T-cell (primary cell): ENCODE measurements around the gene LIG1. TPM values are rescaled to one million over a fixed set of nuclear protein-coding genes. Genes with fewer than 3 reads are reported as not detected.
"Not testable (repeated sequence)": the region's sequence is repeated elsewhere in the genome, so short reads cannot be mapped to it uniquely, and the experiment has no call there.

Source experiments
- ATAC-seq, 4 experiments: fragments of 200-7000 bp in 3 of 4; fragments of 150-1000 bp in 1 of 4; cut with Tn5 transposase; replicated peaks in 1 of 4; 1 replicate in 3 of 4; 2 replicates in 1 of 4; pipeline ENCODE4 v1.10.0; 2021; ENCODE audit warnings: moderate library complexity in 3 of 4, mild to moderate bottlenecking in 2 of 4, moderate number of reproducible peaks in 1 of 4
- CTCF ChIA-PET, 2 donors: fragments of 300-600 bp; sonication (Branson Sonifier 250); formaldehyde crosslinking; loops; one replicate each; lab custom pipeline; 2022; ENCODE audit warnings: antibody characterized with exemption in 2 of 2; lab: Charles Lee
- POLR2A ChIA-PET, 2 donors: fragments of 300-600 bp; sonication (Branson Sonifier 250); formaldehyde crosslinking; loops; one replicate each; lab custom pipeline; 2022; ENCODE audit warnings: antibody characterized with exemption in 2 of 2; lab: Charles Lee
- DNase-seq, 35 experiments: peaks; one replicate each; pipeline versions ENCODE4 v3.0.0 to v3.0.0-alpha.2; 2013 to 2023
- H3K27ac ChIP-seq: one replicate; pipeline ENCODE4 v1.5.1; 2013; ENCODE audit warnings: low read length
- H3K27me3 ChIP-seq, 2 experiments: replicated peaks in 1 of 2; 1 replicate in 1 of 2; 2 replicates in 1 of 2; pipeline versions ENCODE4 v1.6.1 to v1.7.0; 2013; ENCODE audit warnings: low read length in 1 of 2, mixed read lengths in 1 of 2; ENCODE audit not compliant: control insufficient read depth in 2 of 2, insufficient read depth in 2 of 2; ENCODE audit errors: extremely low read depth in 1 of 2
- H3K36me3 ChIP-seq, 2 donors: 1 replicate in 1 of 2; 2 replicates in 1 of 2; pipeline versions ENCODE4 v1.6.1 to v1.7.0; 2013; ENCODE audit warnings: low read length in 1 of 2; ENCODE audit not compliant: control insufficient read depth in 2 of 2, insufficient read depth in 1 of 2; ENCODE audit errors: extremely low read depth in 1 of 2
- H3K4me1 ChIP-seq, 2 experiments: 1 replicate in 1 of 2; 2 replicates in 1 of 2; pipeline versions ENCODE4 v1.6.1 to v1.7.0; 2013; ENCODE audit warnings: low read length in 2 of 2, mixed read lengths in 1 of 2; ENCODE audit not compliant: insufficient read depth in 2 of 2, control insufficient read depth in 1 of 2; ENCODE audit errors: extremely low read depth in 1 of 2
- H3K4me3 ChIP-seq, 2 donors: 1 replicate in 1 of 2; 2 replicates in 1 of 2; pipeline versions ENCODE4 v1.5.1 to v1.7.0; 2013; ENCODE audit warnings: mild to moderate bottlenecking in 2 of 2, low read length in 1 of 2, moderate library complexity in 1 of 2; ENCODE audit not compliant: control insufficient read depth in 1 of 2; ENCODE audit errors: extremely low read depth in 1 of 2
- H3K9me3 ChIP-seq: 2 replicates; pipeline ENCODE4 v1.7.0; 2013
- H3K27ac Mint-ChIP-seq, 2 donors: one replicate each; pipeline ENCODE4 v1.8.0; 2020 to 2021; ENCODE audit warnings: mild to moderate bottlenecking in 2 of 2, mixed read lengths in 2 of 2
- H3K27me3 Mint-ChIP-seq, 2 donors: one replicate each; pipeline ENCODE4 v1.8.0; 2021 to 2022; ENCODE audit warnings: mixed read lengths in 2 of 2
- H3K36me3 Mint-ChIP-seq: one replicate; pipeline ENCODE4 v1.8.0; 2021; ENCODE audit warnings: mixed read lengths
- H3K4me1 Mint-ChIP-seq, 3 donors: one replicate each; pipeline ENCODE4 v1.8.0; 2020 to 2022; ENCODE audit warnings: mixed read lengths in 3 of 3, mild to moderate bottlenecking in 1 of 3
- H3K4me3 Mint-ChIP-seq, 3 donors: one replicate each; pipeline ENCODE4 v1.8.0; 2020 to 2022; ENCODE audit warnings: mild to moderate bottlenecking in 3 of 3, mixed read lengths in 3 of 3, moderate library complexity in 3 of 3
- H3K9me3 Mint-ChIP-seq, 3 donors: one replicate each; pipeline ENCODE4 v1.8.0; 2020 to 2022; ENCODE audit warnings: mixed read lengths in 3 of 3
- WGBS: methylation state at CpG from one replicate; pipeline ENCODE4 v1.1.5; 2013; ENCODE audit warnings: missing lambda C conversion rate; ENCODE audit not compliant: insufficient coverage; 5-methylcytosine and 5-hydroxymethylcytosine counted together
- total RNA-seq, 35 experiments: library from RNA in 6 of 35; stranded (reverse) in 6 of 35; fragments of 120-200 nt in 1 of 35; gene quantifications; one replicate each; pipeline versions ENCODE4 v1.2.1 to v1.2.4 and lab custom pipeline; 2013 to 2026

LIG1 gene
- total RNA-seq, 5 donors from 2014 or later (not counting 1 experiment from before 2014, with no cell fraction given) = 58.7 to 127 (median 112) TPM

- ChIA-PET POLR2A (no interaction called here), CTCF (no interaction called here)
- peaks cover 0 to 8% (median 5%) of the 10 kb centered on the region in 3 donors for H3K4me1 Mint-ChIP-seq
- H3K9me3 Mint-ChIP-seq = no peaks in the 10 kb centered on the region
- Histone ChIP-seq H3K4me3 (no peak overlapping the region), H3K27ac (no peak overlapping the region), H3K36me3 (no peaks in the 10 kb centered on the region), H3K9me3 (no peaks in the 10 kb centered on the region), H3K27me3 (peaks cover 0 to 13% of the 10 kb centered on the region in 2 experiments), H3K4me1 (peaks cover 0 to 7% of the 10 kb centered on the region in 2 experiments)
- no peak for ATAC-seq
- H3K27me3 Mint-ChIP-seq = no peaks in the 10 kb centered on the region
- no peaks in the 10 kb centered on the region for H3K36me3 Mint-ChIP-seq
- no peak overlapping the region for H3K4me3 Mint-ChIP-seq
- no peak for DNase-seq
- H3K27ac Mint-ChIP-seq = no peak overlapping the region
- 100% methylated on average over 2 of the region's 5 CpGs for WGBS
These were observed 66.2 kb downstream of the LIG1 start for GRCh38 chr19:48103922-48104321.

- Mint-ChIP-seq H3K36me3 (no peaks in the 10 kb centered on the region), H3K4me1 (peaks cover 0 to 7% (median 5%) of the 10 kb centered on the region in 3 donors), H3K9me3 (no peaks in the 10 kb centered on the region), H3K27ac (no peak overlapping the region), H3K27me3 (no peaks in the 10 kb centered on the region), H3K4me3 (no peak overlapping the region)
- WGBS = 38% methylated on average over 7 of the region's 13 CpGs
- Histone ChIP-seq H3K4me3 (no peak overlapping the region), H3K27ac (no peak overlapping the region), H3K4me1 (peaks cover 0 to 7% of the 10 kb centered on the region in 2 experiments), H3K27me3 (peaks cover 0 to 15% of the 10 kb centered on the region in 2 experiments), H3K36me3 (no peaks in the 10 kb centered on the region), H3K9me3 (no peaks in the 10 kb centered on the region)
- ChIA-PET POLR2A (no interaction called here), CTCF (no interaction called here)
- DNase-seq = peak in 14 of 35 experiments; percentile 2 to 58 (median 10)
- ATAC-seq = no peak
These were observed 67.0 kb downstream of the LIG1 start for GRCh38 chr19:48102870-48103751.

GRCh38 chr19:48095612-48096175 is 74.5 kb downstream of the LIG1 start:
- WGBS = 71% methylated on average over 3 of the region's 4 CpGs
- Histone ChIP-seq H3K4me3 (no peak overlapping the region), H3K4me1 (no peaks in the 10 kb centered on the region), H3K36me3 (no peaks in the 10 kb centered on the region), H3K27me3 (peaks cover 0 to 14% of the 10 kb centered on the region in 2 experiments), H3K27ac (no peak overlapping the region), H3K9me3 (no peaks in the 10 kb centered on the region)
- H3K4me3 Mint-ChIP-seq = no peak overlapping the region
- H3K9me3 Mint-ChIP-seq = peaks cover 15 to 22% (median 18%) of the 10 kb centered on the region in 3 donors
- ChIA-PET POLR2A (no interaction called here), CTCF (no interaction called here)
- H3K4me1 Mint-ChIP-seq = no peaks in the 10 kb centered on the region
- peaks cover 14% of the 10 kb centered on the region for H3K36me3 Mint-ChIP-seq
- ATAC-seq = no peak
- DNase-seq = no peak
- no peak overlapping the region for H3K27ac Mint-ChIP-seq
- H3K27me3 Mint-ChIP-seq = peaks cover 8 to 10% of the 10 kb centered on the region in 2 donors

GRCh38 chr19:48094855-48095203 is 75.3 kb downstream of the LIG1 start:
- H3K36me3 Mint-ChIP-seq = peaks cover 14% of the 10 kb centered on the region
- Histone ChIP-seq H3K4me3 (no peak overlapping the region), H3K27ac (no peak overlapping the region), H3K27me3 (peaks cover 0 to 17% of the 10 kb centered on the region in 2 experiments), H3K4me1 (no peaks in the 10 kb centered on the region), H3K9me3 (no peaks in the 10 kb centered on the region), H3K36me3 (no peaks in the 10 kb centered on the region)
- H3K27ac Mint-ChIP-seq = no peak overlapping the region
- H3K4me3 Mint-ChIP-seq = no peak overlapping the region
- H3K27me3 Mint-ChIP-seq = peaks cover 12 to 14% of the 10 kb centered on the region in 2 donors
- ChIA-PET POLR2A (no interaction called here), CTCF (no interaction called here)
- 83% methylated on average over 2 of the region's 2 CpGs for WGBS
- H3K9me3 Mint-ChIP-seq = peaks cover 15 to 22% (median 18%) of the 10 kb centered on the region in 3 donors
- no peaks in the 10 kb centered on the region for H3K4me1 Mint-ChIP-seq
- DNase-seq = no peak
- no peak for ATAC-seq

- no peaks in the 10 kb centered on the region for H3K4me1 ChIP-seq
- no peak overlapping the region for H3K4me3 Mint-ChIP-seq
These were observed 75.9 kb downstream of the LIG1 start for GRCh38 chr19:48094129-48094854.

GRCh38 chr19:48091111-48091718 is 78.9 kb downstream of the LIG1 start:
- WGBS = no CpG with 5 or more reads among the region's 13 CpGs
- peaks cover 11% of the 10 kb centered on the region for H3K36me3 Mint-ChIP-seq
- peaks cover 15 to 22% (median 18%) of the 10 kb centered on the region in 3 donors for H3K9me3 Mint-ChIP-seq
- POLR2A ChIA-PET, ATAC-seq, H3K4me1 Mint-ChIP-seq, H3K27ac ChIP-seq, H3K36me3 ChIP-seq, DNase-seq, H3K9me3 ChIP-seq, H3K4me1 ChIP-seq, H3K27ac Mint-ChIP-seq, H3K4me3 ChIP-seq, H3K4me3 Mint-ChIP-seq: not testable (repeated sequence)
- H3K27me3 Mint-ChIP-seq = peaks cover 26% of the 10 kb centered on the region in 2 donors
- CTCF ChIA-PET = interaction anchor here in 1 of 2 donors (0.6 kb wide), 1 partner anchor 27 kb away, joined by 6 read pairs; no protein-coding TSS in a partner anchor
- peaks cover 0 to 31% of the 10 kb centered on the region in 2 experiments for H3K27me3 ChIP-seq

More at GRCh38 chr19:48094129-48094854, 75.9 kb downstream of the LIG1 start:
- no CpG with 5 or more reads among the region's 1 CpG for whole genome bisulfite sequencing
- Histone ChIP-seq H3K4me3 (no peak overlapping the region), H3K36me3 (no peaks in the 10 kb centered on the region), H3K9me3 (no peaks in the 10 kb centered on the region), H3K27me3 (peaks cover 0 to 21% of the 10 kb centered on the region in 2 experiments), H3K27ac (no peak overlapping the region)
- Mint-ChIP-seq H3K9me3 (peaks cover 15 to 22% (median 18%) of the 10 kb centered on the region in 3 donors), H3K27ac (no peak overlapping the region), H3K36me3 (peaks cover 14% of the 10 kb centered on the region), H3K4me1 (no peaks in the 10 kb centered on the region), H3K27me3 (peaks cover 16% of the 10 kb centered on the region in 2 donors)
- DNase-seq = no peak
- ATAC-seq = no peak
- ChIA-PET POLR2A (no interaction called here), CTCF (no interaction called here)
